ENCODE results near the gene GUK1.

Gene GUK1

DNA sequence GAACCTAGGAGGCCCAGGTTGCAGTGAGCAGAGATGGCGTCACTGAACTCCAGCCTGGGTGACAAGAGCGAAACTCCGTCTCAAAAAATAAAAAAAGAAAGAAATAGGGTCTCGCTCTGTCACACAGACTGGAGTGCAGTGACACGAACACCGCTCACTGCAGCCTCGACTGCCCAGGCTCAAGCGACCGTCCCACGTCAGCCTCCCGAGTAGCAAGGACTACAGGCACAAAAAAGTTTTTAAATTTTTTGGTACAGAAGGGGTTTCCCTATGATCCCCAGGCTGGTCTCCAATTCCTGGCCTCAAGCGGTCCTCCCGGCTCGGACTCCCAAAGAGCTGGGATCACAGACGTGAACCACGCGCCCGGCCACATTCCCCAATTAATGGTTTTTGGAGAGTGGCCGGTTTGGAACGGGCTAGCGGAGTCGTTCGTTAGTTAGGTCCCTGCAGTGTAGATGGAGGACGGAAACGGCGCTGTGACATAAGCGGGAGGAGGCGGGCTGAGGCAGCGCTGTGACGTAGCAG lies 611 bp upstream of the GUK1 start:
- DNase-seq: no peak

DNA sequence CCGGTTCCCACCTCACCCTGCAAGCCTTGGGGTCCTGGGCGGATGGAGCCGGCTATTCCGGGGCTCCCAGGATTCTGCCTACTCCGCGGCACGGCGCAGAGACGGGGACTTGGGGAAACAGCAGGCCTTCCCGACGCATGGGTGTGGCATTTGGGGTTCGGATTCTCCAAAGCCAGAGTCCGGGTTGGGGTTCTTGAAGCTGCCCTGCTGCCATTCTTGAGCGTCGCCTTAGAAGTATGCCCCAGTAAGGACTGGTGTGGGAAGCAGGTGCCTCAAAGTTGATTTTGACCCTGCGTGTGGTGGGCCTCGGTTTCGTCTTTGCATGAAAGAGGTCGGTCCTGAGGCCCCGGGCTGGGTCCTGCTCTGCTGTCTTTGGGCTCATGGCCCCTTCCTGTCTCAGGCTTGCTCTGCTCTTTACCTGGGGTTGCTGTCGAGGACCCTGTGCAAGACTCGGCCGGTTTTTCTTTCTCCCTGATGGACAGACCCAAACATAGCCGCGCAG lies 696 bp downstream of the GUK1 start:
- DNase-seq: no peak

DNA sequence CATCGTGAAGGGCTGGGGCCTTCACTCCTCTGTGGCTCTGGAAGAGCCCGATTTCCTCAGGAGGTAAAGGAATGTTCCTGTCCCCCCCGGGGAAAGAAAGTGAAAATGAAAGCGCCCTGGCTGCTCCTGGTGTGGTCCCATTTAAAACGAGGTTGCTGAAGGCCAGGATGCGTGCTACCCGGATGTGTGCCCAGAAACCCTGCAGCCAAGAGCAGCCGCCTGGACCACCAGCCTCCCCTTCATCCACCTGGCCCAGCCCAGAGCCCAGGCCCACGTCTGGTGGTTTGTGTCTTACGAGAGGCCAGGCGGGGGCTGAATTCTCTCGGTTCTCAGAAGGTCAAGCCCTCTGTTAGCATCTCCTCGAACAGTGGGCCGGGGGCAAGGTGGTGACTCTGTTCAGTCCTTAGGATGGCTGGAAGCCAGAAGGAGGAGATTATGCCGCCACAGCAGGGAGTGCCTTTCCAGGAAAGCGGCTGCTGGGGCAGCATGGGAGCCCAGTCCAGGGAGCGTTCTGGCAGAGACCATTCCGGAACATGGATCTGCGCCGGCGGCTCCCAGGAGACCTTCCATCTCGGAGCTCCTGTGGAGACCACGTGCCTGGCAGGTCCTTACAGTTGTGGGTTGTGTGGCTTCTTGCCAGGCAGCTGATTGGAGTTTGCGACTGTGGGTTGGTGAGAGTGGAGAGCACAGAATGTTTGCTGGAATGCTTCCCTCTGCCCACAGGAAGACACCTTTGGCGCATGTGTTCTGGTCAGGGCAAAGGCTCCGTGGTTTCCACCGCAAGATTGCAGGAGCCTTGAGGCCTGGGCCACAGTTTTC lies 1.4 kb downstream of the GUK1 start:
- DNase-seq: peak; percentile 40

GRCh38 chr1:228142155-228142691 lies 2.1 kb downstream of the GUK1 start:
- DNase-seq: peak; percentile 31

- no peak for DNase-seq
These were observed 2.6 kb downstream of the GUK1 start for GRCh38 chr1:228142701-228143136.

DNA sequence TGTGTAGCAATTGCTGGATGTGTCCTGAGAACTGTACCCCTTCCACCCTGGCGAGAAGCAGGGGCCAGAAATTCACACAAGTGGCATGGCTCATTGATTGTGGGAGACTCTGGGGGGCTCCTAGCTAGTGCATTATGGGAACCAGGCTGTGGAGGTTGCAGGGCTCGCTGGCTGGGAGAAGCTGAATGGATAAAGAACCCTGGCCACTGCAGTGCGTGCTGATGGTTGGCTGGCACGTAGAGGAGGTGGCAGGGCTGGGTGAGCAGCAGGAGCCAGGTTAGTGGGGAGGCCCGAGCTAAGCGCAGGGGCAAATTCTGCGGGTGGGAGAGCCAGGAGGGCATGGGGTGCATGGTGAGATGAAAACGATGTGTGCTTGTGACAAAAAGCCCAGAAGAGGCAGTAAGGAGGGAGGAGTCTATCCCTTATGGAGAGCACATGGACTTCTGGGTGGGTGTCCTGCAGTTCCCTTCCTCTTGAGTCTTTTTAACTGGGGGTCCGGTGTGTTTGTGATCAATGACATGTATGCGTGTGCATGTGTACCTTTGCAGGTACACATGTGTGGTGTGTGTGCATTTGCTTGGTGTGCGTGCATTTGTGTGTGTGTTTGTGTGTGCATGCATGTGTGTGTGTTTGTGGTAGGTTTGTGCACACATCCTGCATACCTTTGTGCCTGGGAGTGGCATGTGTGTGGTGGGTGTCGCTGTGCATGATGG lies 3.6 kb downstream of the GUK1 start:
- DNase-seq: no peak

DNA sequence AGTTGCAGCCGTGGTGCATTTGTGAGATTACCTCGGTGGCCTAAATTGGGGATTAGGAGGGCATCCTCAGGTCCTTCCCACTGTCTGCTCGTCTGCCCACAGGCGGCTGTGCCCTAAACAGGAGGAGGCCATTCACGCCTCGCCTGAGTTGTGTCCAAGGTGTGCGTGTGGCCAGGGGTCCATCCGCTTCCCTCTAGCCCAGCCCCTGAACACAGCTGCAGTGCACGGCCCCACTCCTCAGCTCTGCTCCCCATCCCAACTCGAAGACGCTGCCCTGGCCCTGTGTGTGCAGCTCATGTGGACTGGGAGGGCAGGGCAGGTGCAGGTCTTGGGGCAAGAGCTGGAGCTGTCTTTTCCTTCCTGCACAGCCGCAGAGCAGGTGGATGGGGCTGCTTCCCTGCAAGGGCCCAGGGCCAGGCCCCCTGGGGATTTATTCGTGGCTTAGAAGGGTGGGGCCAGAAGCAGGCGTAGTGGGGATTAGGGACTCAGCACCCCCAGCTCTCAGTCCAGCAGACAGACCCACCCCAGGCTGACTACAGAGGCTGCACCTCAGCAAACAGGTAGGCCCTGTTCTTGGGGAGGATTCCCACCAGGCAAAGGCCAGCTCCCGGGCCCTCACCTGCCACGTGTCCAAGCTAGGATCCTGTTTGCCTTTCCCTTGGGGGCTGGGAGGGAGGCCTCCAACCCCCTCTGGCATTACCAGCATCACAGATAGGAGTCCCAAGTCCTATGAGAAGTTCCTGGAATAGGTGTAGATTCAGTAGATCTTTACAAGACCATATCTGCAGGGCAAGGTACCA lies 4.3 kb downstream of the GUK1 start:
- no peak for DNase-seq

DNA sequence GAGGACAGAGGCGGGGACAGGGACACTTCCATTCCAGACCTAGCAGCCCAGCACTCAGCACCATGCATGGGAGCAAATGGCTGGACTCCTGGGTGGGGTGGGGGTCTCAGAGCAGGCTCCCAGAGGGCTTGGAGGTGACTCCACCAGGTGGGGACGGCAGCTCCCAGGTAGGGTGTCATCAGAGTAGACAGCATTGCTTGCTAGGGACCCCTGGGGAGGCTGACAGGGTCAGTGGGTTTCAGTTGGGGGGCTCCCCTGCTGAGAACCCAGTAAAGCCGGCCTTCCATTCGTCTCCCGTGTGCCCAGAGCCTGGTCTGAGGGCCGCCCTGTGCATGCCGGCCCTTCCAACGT lies 4.9 kb downstream of the GUK1 start:
- no peak for DNase-seq

- no peak for DNase-seq
These were observed 5.7 kb downstream of the GUK1 start for GRCh38 chr1:228145463-228146416.

GRCh38 chr1:228146417-228147150 lies 6.5 kb downstream of the GUK1 start:
- DNase-seq: no peak

- no peak for DNase-seq
These were observed 7.1 kb downstream of the GUK1 start for GRCh38 chr1:228147151-228147693.

DNA sequence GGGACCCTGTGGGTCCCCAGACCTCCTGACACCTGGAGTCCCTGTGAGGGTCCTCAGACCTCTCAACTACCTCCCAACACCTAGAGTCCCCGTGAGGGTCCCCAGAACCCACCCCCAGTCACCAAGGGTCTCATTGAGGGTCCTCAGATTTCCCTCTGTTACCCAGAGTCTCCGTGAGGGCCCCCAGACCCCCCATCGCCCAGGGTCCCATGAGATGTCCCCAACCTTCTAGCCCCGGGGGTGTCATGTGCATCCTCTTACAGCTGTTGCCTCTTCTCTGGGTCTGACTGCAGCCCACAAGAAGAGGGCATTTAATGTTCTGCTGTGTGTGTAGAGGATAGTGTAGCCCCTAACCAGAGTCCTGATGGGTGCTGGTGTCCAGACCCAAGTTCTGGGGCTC lies 7.7 kb downstream of the GUK1 start:
- no peak for DNase-seq

DNA sequence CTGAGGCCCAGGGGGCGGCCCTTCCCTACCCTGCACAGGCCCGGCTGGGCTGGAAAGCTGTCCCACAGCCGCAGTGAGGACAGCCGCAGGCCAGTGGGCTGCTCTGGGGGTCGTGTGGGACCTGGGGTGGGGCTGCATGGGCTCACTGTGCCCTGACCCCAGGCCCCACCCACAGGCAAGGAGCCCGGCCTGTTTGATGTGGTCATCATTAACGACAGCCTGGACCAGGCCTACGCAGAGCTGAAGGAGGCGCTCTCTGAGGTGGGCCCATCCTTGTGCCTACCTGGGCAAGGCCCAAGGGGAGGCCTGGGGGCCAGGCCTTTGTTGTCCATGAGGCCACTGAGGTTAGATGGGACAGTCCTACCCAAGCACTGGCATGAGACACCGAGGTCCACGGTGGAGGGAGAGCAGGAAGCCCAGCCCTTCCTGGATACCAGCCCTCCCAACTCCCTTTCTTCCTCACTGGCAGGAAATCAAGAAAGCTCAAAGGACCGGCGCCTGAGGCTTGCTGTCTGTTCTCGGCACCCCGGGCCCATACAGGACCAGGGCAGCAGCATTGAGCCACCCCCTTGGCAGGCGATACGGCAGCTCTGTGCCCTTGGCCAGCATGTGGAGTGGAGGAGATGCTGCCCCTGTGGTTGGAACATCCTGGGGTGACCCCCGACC lies 8.2 kb downstream of the GUK1 start:
- DNase-seq: no peak

DNA sequence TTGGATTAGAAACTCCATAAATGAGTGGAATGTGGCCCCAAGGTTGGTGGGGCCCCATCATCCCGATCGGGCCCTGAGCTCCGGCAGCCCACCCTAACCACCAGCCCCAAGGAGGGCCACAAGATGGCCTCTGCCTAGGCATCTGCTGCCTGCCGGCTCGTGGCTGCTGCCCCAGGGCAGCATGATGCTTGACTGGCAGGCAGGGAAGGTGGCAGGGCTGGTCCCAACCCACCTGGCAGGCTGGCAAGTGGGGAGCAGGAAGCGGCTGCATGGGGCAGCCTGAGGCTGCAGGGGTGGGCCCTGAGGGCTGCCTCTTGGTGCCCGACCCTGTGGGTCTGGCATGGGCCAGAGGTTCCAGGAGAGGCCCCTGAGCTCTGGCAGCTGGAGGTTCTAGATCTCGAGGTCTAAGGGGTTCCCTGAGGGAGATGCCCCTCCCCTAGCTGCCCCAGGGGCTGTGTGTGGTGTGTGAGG lies 8.9 kb downstream of the GUK1 start:
- no peak for DNase-seq

DNA sequence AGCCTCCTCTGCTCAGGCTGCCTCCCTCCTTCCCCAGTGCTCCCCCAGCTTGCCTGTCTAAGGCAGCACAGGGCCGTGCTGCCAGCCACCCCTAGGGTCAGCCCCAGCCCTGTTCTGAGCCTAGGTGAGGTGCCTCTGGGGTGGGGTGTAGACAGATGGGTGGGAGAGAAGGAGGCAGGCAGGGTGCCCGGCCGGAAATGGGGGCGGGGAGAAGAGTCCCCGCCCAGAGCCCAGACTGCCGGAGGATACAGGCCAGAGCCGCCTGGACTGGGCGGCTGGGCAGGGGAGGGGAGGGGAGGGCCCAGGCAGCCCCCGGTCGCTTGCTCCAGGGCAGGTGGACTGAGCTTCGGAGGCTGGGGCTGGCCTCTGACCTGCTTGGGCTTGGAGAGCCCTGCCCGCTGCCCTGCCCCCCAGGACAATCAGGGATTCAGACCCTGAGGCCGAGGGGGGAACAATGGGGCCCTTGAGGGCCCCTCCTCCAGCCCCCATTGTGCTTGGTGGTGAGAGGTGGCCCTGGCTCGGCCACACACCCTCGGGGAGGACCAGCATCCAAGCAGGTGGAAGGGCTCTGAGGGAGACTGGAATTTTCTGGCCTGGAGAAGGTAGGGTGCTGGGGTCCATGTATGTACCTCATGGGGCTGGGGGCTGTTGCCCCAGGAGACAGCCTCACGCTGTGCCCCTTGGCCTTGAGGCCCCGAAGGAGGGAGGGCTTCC lies 9.5 kb downstream of the GUK1 start, which contains the start of gene GJC2:
GJC2 (plus strand) TSS at position 525 of the 714 bp plus-strand sequence. CDS start 7,829 bp downstream, outside the sequence.
- DNase-seq: peak; percentile 84

- no peak for DNase-seq
These were observed 10.0 kb downstream of the GUK1 start for GRCh38 chr1:228150120-228150460.

DNA sequence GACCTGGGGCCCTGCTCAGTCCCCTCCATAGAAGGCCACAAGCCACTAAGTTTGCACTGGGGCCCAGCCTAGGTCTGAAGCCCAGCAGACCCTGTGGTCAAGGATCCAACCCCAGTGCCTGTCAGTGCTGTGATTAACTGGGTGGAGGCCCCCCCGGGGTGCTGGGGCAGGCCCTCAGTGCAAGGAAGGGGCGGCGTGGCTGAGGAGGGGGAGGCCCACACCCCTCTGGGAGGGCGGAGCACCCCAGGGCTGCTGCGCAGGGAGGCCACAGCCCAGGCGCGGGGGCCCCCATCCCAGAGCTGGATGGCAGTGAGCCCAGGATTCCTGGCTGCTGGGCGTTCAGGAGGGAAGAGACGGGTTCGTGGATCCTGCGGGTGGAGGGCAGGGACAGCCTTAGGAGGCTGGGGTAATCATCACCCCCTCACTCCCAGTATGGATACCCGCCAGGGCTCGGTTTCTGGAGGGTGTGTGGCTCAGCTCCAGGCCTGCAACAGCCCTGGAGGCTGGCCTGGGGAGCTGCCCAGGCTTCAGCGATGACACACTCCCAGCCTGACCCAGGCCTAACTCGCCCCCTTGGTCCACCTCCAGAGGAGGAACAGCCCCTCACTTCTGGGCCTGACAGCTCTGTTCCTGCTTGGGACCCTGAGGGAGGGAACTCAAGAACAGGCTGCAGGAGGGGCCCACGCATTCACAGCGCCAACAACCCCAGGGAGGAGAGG lies 10.5 kb downstream of the GUK1 start:
- DNase-seq: peak; percentile 49

- DNase-seq: no peak
These were observed 11.3 kb downstream of the GUK1 start for GRCh38 chr1:228151180-228151925.
